Left kidney (tissue), 2 donors: ENCODE results near the gene ZNF91. TPM values are rescaled to one million over a fixed set of nuclear protein-coding genes. Genes with fewer than 3 reads are reported as not detected.
"Not testable (repeated sequence)": the region's sequence is repeated elsewhere in the genome, so short reads cannot be mapped to it uniquely, and the experiment has no call there.

ENCODE experiments used
- DNase-seq: peaks from one replicate; pipeline ENCODE4 v3.0.0-alpha.2; 2013
- polyA plus RNA-seq: library from polyadenylated mRNA; unstranded; fragments of 120-200 nt; gene quantifications from one replicate; pipeline ENCODE4 v1.2.1, GENCODE V29; 2013; ENCODE audit not compliant: insufficient read length

Gene ZNF91
- polyA plus RNA-seq, 1 donor: 77.5 TPM

DNA sequence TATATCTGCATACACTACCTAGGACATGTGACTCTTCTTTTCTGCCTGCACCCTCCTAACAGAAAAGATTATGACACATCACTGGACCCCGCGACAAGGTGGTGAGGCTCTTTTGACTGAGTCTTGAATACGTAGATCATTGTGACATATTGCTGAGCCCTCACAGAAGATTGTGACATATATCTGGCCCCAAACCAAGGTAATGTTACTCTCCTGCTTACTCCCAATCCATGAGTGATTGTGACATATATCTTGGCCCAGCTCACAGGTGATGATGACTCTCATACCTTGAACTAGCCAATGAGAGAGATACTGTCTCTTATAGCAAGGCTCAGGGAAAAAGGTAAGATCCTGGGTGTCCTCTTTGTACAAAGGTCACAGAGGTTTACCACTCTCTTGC, 75.7 kb downstream of the ZNF91 start:
- not testable (repeated sequence) for DNase-seq

- not testable (repeated sequence) for DNase-seq
Measured at GRCh38 chr19:23318941-23319340, 76.3 kb downstream of the ZNF91 start.

GRCh38 chr19:23318143-23318542, 77.1 kb downstream of the ZNF91 start:
- DNase-seq: no peak

GRCh38 chr19:23315286-23315685, 80.0 kb downstream of the ZNF91 start:
- DNase-seq: no peak

DNA sequence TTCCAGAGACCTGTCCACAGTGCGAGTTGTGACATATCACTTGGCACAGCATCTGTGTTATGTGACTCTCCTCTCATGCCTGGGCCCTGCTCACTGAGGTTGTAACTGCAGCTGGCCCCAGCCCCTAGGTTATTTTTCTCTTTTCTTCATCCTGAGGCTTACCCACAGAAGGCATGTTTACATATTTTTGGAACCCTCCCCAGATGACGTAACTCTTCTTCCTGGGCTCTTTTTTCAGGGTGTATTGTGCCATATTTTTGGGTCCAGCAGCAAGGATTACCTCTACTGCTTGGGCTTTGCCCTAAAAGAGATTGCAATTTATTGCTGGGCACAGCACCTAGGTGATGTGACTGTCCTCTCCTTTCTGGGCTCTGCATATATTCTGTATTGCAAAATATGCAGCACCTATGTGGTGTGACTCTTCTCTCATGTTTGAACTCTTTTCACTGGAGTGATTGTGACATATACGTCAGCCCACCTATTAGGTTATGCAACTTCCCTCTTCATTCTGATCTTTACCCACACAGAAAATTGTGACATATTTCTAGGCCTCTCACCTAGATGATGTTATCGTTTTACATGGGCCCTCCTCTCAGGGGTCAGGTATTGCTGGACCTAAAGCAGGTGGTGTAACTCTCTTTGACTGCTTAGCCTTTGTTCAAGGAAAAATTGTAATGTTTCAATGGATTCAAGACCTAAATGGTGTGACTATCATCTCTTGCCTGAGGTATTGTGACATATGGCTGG, 80.6 kb downstream of the ZNF91 start:
- no peak for DNase-seq

DNA sequence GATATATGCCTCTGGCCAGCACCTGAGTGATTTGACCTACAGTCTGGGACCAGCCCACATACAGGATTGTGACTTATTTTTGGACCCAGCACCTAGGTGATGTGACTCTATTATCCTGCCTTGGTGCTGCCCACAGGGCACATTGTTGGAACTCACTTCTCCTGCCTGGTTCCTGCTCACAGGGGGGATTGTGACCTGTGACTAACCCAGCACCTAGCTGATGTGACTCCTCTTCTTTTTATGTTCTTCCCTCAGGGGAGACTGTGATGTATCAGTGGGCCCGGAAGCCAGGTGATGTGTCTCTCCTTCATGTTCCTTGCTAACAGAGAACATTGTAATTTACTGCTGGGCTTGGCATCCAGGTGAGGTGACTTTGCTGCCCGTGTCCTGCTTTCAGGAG, 82.1 kb downstream of the ZNF91 start:
- no peak for DNase-seq

DNA sequence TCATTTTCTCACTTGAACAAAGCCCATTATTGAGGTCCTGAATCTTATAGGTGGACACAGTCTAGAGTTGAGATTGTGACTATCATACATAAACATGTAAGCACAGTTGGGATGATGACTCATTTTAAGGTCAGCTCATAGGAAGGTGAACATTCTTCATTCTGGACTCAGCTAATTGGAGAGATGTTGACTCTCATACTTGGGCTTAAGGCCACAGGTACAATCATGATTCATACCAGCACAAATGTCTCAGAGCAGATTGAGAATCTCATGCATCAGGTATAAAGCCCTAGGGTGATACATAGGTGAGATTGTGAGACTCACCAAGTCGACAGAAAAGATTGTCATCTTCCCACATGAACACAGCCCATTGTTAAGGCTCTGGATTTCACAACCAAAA, 82.8 kb downstream of the ZNF91 start:
- DNase-seq: no peak

DNA sequence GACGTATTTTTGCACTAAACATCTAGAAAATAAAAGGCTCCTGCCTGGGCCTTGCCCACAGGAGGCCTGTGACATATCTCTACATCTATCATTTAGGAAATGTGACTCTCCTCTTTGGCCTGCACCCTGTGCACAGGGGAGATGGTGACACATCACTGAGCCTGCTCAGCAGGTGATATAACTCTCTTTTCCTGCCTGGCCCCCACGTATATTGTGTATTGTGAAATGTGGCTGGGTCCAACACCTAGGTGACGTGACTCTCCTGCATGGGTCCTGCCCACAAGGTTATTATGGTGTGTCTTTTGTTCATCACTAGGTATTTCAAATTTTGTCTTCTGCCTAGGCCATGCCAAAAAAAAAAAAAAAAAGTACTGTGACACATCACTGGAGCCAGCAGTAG, 83.7 kb downstream of the ZNF91 start:
- DNase-seq: no peak

GRCh38 chr19:23310729-23311211, 84.5 kb downstream of the ZNF91 start:
- no peak for DNase-seq

DNA sequence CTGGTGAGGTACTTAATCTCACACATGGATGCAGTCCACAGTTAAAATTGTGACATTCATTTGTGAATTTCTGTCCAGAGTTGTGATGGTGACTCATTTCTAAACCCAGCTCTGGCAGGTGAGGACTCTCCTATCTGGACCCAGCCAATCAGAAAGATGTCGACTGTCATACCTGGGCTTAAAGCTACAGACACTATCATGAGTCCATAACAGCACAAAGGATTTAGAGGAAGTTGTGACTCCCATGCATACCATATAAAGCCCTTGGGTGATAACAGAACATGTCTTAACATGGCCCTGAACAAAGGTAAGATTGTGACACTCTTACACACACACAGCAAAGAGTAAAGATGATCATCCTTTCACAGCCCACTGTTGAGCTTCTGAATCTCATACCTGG, 85.3 kb downstream of the ZNF91 start:
- no peak for DNase-seq

- DNase-seq: no peak
Measured at GRCh38 chr19:23305555-23305954, 89.7 kb downstream of the ZNF91 start.

DNA sequence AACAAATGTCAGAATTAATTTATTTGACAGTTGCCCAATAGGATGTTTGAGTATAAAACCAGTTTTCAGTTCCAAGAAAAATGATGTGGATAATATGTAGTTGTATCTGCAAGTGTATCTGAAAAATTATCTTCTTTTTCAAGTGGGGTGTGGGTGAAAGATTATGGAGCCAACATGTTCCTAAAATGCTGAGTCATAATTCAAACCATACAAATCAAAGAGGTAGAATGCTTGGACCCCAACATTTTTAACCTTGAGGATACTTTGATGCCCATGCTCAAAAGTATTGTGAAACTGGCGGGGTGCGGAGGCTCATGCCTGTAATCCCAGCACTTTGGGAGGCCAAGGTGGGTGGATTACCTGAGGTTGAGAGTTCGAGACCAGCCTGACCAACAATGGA, 91.0 kb downstream of the ZNF91 start:
- DNase-seq: no peak

- DNase-seq: no peak
Measured at GRCh38 chr19:23294141-23294540, 101.1 kb downstream of the ZNF91 start.

- DNase-seq: not testable (repeated sequence)
Measured at GRCh38 chr19:23289966-23290365, 105.3 kb downstream of the ZNF91 start.

Other genes starting within 250 kb of the ZNF91 start
- gene ZNF724, start 145.1 kb downstream of the ZNF91 start, polyA plus RNA-seq: 8.4 TPM